Breast epithelium (tissue), 3 donors: ENCODE results near the gene GPR161.

Experiments used
- POLR2A ChIP-seq: fragments of 450-650 bp; IDR thresholded peaks from one replicate; pipeline ENCODE4 v1.6.1; 2016; ENCODE audit warnings: antibody characterized with exemption, mild to moderate bottlenecking, moderate library complexity
- TF ChIP-seq, protein P1 (sequence below), 3 donors: fragments of 450-650 bp; IDR thresholded peaks; one replicate each; pipeline ENCODE4 v1.5.1; 2016 to 2017; ENCODE audit warnings: antibody characterized with exemption in 3 of 3, mild to moderate bottlenecking in 3 of 3, moderate library complexity in 3 of 3

- TF ChIP-seq, protein P1, sequence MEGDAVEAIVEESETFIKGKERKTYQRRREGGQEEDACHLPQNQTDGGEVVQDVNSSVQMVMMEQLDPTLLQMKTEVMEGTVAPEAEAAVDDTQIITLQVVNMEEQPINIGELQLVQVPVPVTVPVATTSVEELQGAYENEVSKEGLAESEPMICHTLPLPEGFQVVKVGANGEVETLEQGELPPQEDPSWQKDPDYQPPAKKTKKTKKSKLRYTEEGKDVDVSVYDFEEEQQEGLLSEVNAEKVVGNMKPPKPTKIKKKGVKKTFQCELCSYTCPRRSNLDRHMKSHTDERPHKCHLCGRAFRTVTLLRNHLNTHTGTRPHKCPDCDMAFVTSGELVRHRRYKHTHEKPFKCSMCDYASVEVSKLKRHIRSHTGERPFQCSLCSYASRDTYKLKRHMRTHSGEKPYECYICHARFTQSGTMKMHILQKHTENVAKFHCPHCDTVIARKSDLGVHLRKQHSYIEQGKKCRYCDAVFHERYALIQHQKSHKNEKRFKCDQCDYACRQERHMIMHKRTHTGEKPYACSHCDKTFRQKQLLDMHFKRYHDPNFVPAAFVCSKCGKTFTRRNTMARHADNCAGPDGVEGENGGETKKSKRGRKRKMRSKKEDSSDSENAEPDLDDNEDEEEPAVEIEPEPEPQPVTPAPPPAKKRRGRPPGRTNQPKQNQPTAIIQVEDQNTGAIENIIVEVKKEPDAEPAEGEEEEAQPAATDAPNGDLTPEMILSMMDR (IDR thresholded peaks at IDR 0.05) = no peak
- no peak for TF ChIP-seq POLR2A
Measured at GRCh38 chr1:168135921-168136708, 615 bp downstream of the GPR161 start.
